HepG2 (cell line): Measurements from ENCODE around the gene AQP5. TPM values are rescaled to one million over a fixed set of nuclear protein-coding genes. Genes with fewer than 3 reads are reported as not detected.

Experiments
- ATAC-seq: fragments of 200-7000 bp; cut with Tn5 transposase; 3 replicates; pipeline ENCODE4 v1.9.1; 2020; ENCODE audit warnings: mild to moderate bottlenecking, moderate library complexity
- BruUV-seq: library from RNA; stranded (reverse); fragments of 400-500 nt; replicated peaks from 2 replicates; lab custom pipeline; 2021; lab: Mats Ljungman, UMichigan
- CTCF ChIA-PET: fragments of 300-600 bp; formaldehyde crosslinking; extraction: SDS; loops from one replicate; lab custom pipeline; 2021; ENCODE audit warnings: low total read pairs, inconsistent platforms, low intra/inter-chr PET ratio; lab: Yijun Ruan, JAX
- POLR2A ChIA-PET: fragments of 350-600 bp; sonication (Branson Sonifier 250); formaldehyde crosslinking; loops from one replicate; lab custom pipeline; 2020; ENCODE audit warnings: antibody characterized with exemption, inconsistent platforms; lab: Yijun Ruan, JAX
- DNase-seq: peaks from one replicate; pipeline ENCODE4 v3.0.0-alpha.2; 2015; ENCODE audit warnings: low spot score
- FAIRE-seq: peaks from 3 replicates; lab custom pipeline; 2011; peaks lifted over from hg19 to GRCh38; lab: Jason Lieb, UNC
- H2AFZ ChIP-seq: one replicate; pipeline ENCODE4 v1.6.1; 2011; ENCODE audit warnings: low read length, inconsistent platforms
- H3K27ac ChIP-seq: fragments of 300-600 bp; 3 replicates; pipeline ENCODE4 v1.8.0; 2011; ENCODE audit warnings: mixed run types, mild to moderate bottlenecking, mixed read lengths, low read length, inconsistent platforms; ENCODE audit not compliant: insufficient read depth; ENCODE audit errors: extremely low read length
- H3K27me3 ChIP-seq, 2 experiments: fragments of 200-600 bp in 1 of 2; 2 replicates in 1 of 2; 3 replicates in 1 of 2; pipeline versions ENCODE4 v1.6.0 to v1.8.0; 2011; ENCODE audit warnings: low read length in 2 of 2, mild to moderate bottlenecking in 2 of 2, moderate library complexity in 2 of 2, inconsistent platforms in 1 of 2; ENCODE audit not compliant: insufficient read depth in 2 of 2, control insufficient read depth in 1 of 2
- H3K36me3 ChIP-seq, 2 experiments: fragments of 200-600 bp in 1 of 2; replicated peaks in 1 of 2; 2 replicates in 1 of 2; 3 replicates in 1 of 2; pipeline versions ENCODE4 v1.5.1 to v1.8.0; 2011; ENCODE audit warnings: low read length in 2 of 2, inconsistent platforms in 1 of 2; ENCODE audit not compliant: insufficient read depth in 2 of 2, control insufficient read depth in 1 of 2
- H3K4me1 ChIP-seq: 2 replicates; pipeline ENCODE4 v1.5.1; 2012; ENCODE audit warnings: low read length, inconsistent platforms; ENCODE audit not compliant: insufficient read depth
- H3K4me2 ChIP-seq: 2 replicates; pipeline ENCODE4 v1.6.0; 2011; ENCODE audit warnings: low read depth, low read length, inconsistent platforms
- H3K4me3 ChIP-seq, 3 experiments: fragments of 200-600 bp in 1 of 3; sonication (generic), shearing (Covaris generic) in 1 of 3; replicated peaks in 1 of 3; 2 replicates each; pipeline ENCODE4 v1.5.1; 2011 to 2016; ENCODE audit warnings: low read length in 3 of 3, inconsistent platforms in 2 of 3, low read depth in 2 of 3, mild to moderate bottlenecking in 2 of 3, control low read depth in 1 of 3, mixed read lengths in 1 of 3; ENCODE audit not compliant: insufficient read depth in 1 of 3
- H3K79me2 ChIP-seq: one replicate; pipeline ENCODE4 v1.6.1; 2011; ENCODE audit warnings: low read length, inconsistent platforms; ENCODE audit not compliant: insufficient read depth
- H3K9ac ChIP-seq: 2 replicates; pipeline ENCODE4 v1.6.0; 2011; ENCODE audit warnings: mild to moderate bottlenecking, low read depth, low read length, inconsistent platforms; ENCODE audit not compliant: insufficient read depth
- H3K9me3 ChIP-seq: 2 replicates; pipeline ENCODE4 v1.5.1; 2012; ENCODE audit warnings: mild to moderate bottlenecking, low read length
- H4K20me1 ChIP-seq: 2 replicates; pipeline ENCODE4 v1.6.0; 2011; ENCODE audit warnings: inconsistent platforms, mild to moderate bottlenecking, low read length, moderate library complexity; ENCODE audit not compliant: insufficient read depth
- DDIT3 ChIP-seq: sonication (generic); formaldehyde crosslinking; IDR thresholded peaks from 2 replicates; pipeline ENCODE4 v1.4.0; 2020; ENCODE audit warnings: mild to moderate bottlenecking, missing genetic modification reagents
- NFKBIZ ChIP-seq: IDR thresholded peaks from 2 replicates; pipeline ENCODE4 v1.6.1; 2018; ENCODE audit warnings: missing genetic modification reagents, missing compliant biosample characterization
- SCMH1 ChIP-seq: sonication (generic); formaldehyde crosslinking; IDR thresholded peaks from 2 replicates; pipeline ENCODE4 v1.9.0; 2021; ENCODE audit warnings: missing genetic modification reagents, mild to moderate bottlenecking, borderline replicate concordance
- ZNF501 ChIP-seq: sonication (generic); formaldehyde crosslinking; IDR thresholded peaks from 2 replicates; pipeline ENCODE4 v1.5.1; 2020; ENCODE audit warnings: mild to moderate bottlenecking, moderate library complexity, missing genetic modification reagents
- ZNF780A ChIP-seq: sonication (generic); formaldehyde crosslinking; IDR thresholded peaks from 2 replicates; pipeline ENCODE4 v1.8.0; 2022; ENCODE audit warnings: mild to moderate bottlenecking, missing genetic modification reagents, moderate library complexity
- WGBS: methylation state at CpG from one replicate; pipeline ENCODE4 v1.1.6; 2017; ENCODE audit warnings: low lambda C conversion rate; 5-methylcytosine and 5-hydroxymethylcytosine counted together
- in situ Hi-C: cut with HindIII; loops from 2 replicates; pipeline ENCODE4 v1.10.0; 2017; ENCODE audit warnings: low pct_unique_long_range_greater_than_20kb; ENCODE audit not compliant: extremely low pct_ligation_motif_present
- intact Hi-C: fragments of 100-400 bp; cut with micrococcal nuclease; formaldehyde crosslinking; loops from one replicate; pipeline ENCODE4 v1.10.0; 2022; ENCODE audit not compliant: unreplicated experiment
- polyA plus RNA-seq, 8 experiments: library from polyadenylated mRNA; depleted of rRNA in 3 of 8; stranded (reverse) in 7 of 8; unstranded in 1 of 8; fragments of >200 nt; fragmentation: Illumina TruSeq in 4 of 8; extraction: Trizol in 4 of 8; gene quantifications; 2 replicates each; pipeline versions ENCODE4 v1.2.1 to v1.2.3, GENCODE V29; 2011 to 2016; ENCODE audit warnings: low read depth in 4 of 8, missing spikeins in 1 of 8, mixed read lengths in 1 of 8; ENCODE audit not compliant: insufficient read depth in 1 of 8
- total RNA-seq, 5 experiments: library from RNA; depleted of rRNA; stranded (reverse); fragments of >200 nt; fragmentation: Illumina TruSeq; extraction: Trizol; gene quantifications; 2 replicates each; pipeline ENCODE4 v1.2.3, GENCODE V29; 2016; ENCODE audit warnings: low read depth in 1 of 5
- TF ChIP-seq, protein P1 (sequence below): sonication (generic); formaldehyde crosslinking; IDR thresholded peaks from 2 replicates; pipeline ENCODE4 v1.8.0; 2022; ENCODE audit warnings: missing genetic modification reagents, mild to moderate bottlenecking, borderline replicate concordance

AQP5 gene
- total and polyA plus RNA-seq, 2 of the 13 experiments (the other 11 are each of a cell fraction or from before 2014, with no cell fraction given), result not detected

- TF ChIP-seq, protein P1, sequence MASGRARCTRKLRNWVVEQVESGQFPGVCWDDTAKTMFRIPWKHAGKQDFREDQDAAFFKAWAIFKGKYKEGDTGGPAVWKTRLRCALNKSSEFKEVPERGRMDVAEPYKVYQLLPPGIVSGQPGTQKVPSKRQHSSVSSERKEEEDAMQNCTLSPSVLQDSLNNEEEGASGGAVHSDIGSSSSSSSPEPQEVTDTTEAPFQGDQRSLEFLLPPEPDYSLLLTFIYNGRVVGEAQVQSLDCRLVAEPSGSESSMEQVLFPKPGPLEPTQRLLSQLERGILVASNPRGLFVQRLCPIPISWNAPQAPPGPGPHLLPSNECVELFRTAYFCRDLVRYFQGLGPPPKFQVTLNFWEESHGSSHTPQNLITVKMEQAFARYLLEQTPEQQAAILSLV (CRISPR knock-in tag), result no peak
- no peak for TF ChIP-seq SCMH1 (CRISPR knock-in tag)
Observed at GRCh38 chr12:49920915-49921286, 40.8 kb upstream of the AQP5 start (continued).

GRCh38 chr12:49921299-49921698 lies 40.4 kb upstream of the AQP5 start:
- intact Hi-C loops (no loop called here), in situ Hi-C loops (no loop called here)
- no peaks in the 10 kb centered on the region for H3K4me1 ChIP-seq
- no peak overlapping the region for H3K27ac ChIP-seq
- ChIA-PET POLR2A (no interaction called here), CTCF (no interaction called here)
- no TSS peak for BruUV-seq
- peaks cover 1 to 11% of the 10 kb centered on the region in 2 experiments; a peak in 3 of 5 replicates for H3K27me3 ChIP-seq
- no peaks in the 10 kb centered on the region for H3K79me2 ChIP-seq
- no peak for FAIRE-seq
- H3K36me3 ChIP-seq, result no peaks in the 10 kb centered on the region
- TF ChIP-seq DDIT3 (no peak), ZNF501 (CRISPR knock-in tag) (no peak)
- no peak overlapping the region for H3K4me3 ChIP-seq
- H4K20me1 ChIP-seq, result no peaks in the 10 kb centered on the region
- H3K4me2 ChIP-seq, result no peak overlapping the region
- WGBS, result 45% methylated on average over 3 of the region's 3 CpGs
- no peak for ATAC-seq
- H3K9ac ChIP-seq, result no peak overlapping the region
- H2AFZ ChIP-seq, result no peak overlapping the region
- DNase-seq, result no peak
- H3K9me3 ChIP-seq, result no peaks in the 10 kb centered on the region

GRCh38 chr12:49921936-49922335 lies 39.7 kb upstream of the AQP5 start:
- ChIA-PET POLR2A (no interaction called here), CTCF (no interaction called here)
- in situ Hi-C loops (no loop called here), intact Hi-C loops (no loop called here)
- Histone ChIP-seq H3K36me3 (no peaks in the 10 kb centered on the region), H3K9ac (no peak overlapping the region), H3K4me2 (no peak overlapping the region), H2AFZ (no peak overlapping the region), H3K79me2 (no peaks in the 10 kb centered on the region), H3K4me1 (no peaks in the 10 kb centered on the region), H4K20me1 (no peaks in the 10 kb centered on the region), H3K9me3 (no peaks in the 10 kb centered on the region), H3K4me3 (no peak overlapping the region), H3K27ac (no peak overlapping the region), H3K27me3 (peaks cover 1 to 11% of the 10 kb centered on the region in 2 experiments; a peak in 3 of 5 replicates)
- no peak for DNase-seq
- WGBS, result 34% methylated on average over 6 of the region's 6 CpGs
- BruUV-seq, result no TSS peak
- TF ChIP-seq NFKBIZ (CRISPR knock-in tag) (no peak), ZNF780A (CRISPR knock-in tag) (no peak)
- no peak for ATAC-seq
- no peak for FAIRE-seq
